ENCODE measurements around the gene TNIK. TPM values are rescaled to one million over a fixed set of nuclear protein-coding genes. Genes with fewer than 3 reads are reported as not detected.

TNIK gene
- total RNA-seq, 3 donors from 2014 or later: 7.4 to 17.6 (median 10.2) TPM

- DNase-seq (ENCODE audit: low spot score in 2 of 2): no peak
- H3K27ac ChIP-seq: no peak overlapping the region
- H3K9me3 ChIP-seq: no peaks in the 10 kb centered on the region
- TF ChIP-seq POLR2AphosphoS5 (IDR thresholded peaks at IDR 0.05): no peak
- no peak for TF ChIP-seq CTCF (IDR thresholded peaks at IDR 0.05)
- TF ChIP-seq POLR2A (IDR thresholded peaks at IDR 0.05): no peak
- intact Hi-C loops (cut with DNase I; ENCODE audit: low total_unique reads): no loop called here
- no peaks in the 10 kb centered on the region for H3K36me3 ChIP-seq
- H3K4me1 ChIP-seq: no peaks in the 10 kb centered on the region
- no peaks in the 10 kb centered on the region for H3K27me3 ChIP-seq
- no peak overlapping the region for H3K4me3 ChIP-seq
Observed at GRCh38 chr3:171038342-171038741, 421.9 kb downstream of the TNIK start.

GRCh38 chr3:171028779-171029232 is 431.4 kb downstream of the TNIK start:
- H3K27me3 ChIP-seq: no peaks in the 10 kb centered on the region
- H3K4me1 ChIP-seq: no peaks in the 10 kb centered on the region
- DNase-seq (ENCODE audit: low spot score in 2 of 2): no peak
- no peaks in the 10 kb centered on the region for H3K36me3 ChIP-seq
- H3K4me3 ChIP-seq: peak overlapping the region; percentile 25 to 59 (median 40)
- H3K9me3 ChIP-seq: no peaks in the 10 kb centered on the region
- intact Hi-C loops (cut with DNase I; ENCODE audit: low total_unique reads): no loop called here
- no peak for TF ChIP-seq POLR2AphosphoS5 (IDR thresholded peaks at IDR 0.05)
- TF ChIP-seq POLR2A (IDR thresholded peaks at IDR 0.05): no peak
- TF ChIP-seq CTCF (IDR thresholded peaks at IDR 0.05): no peak
- H3K27ac ChIP-seq: no peak overlapping the region

GRCh38 chr3:171028025-171028778 is 432.0 kb downstream of the TNIK start:
- Histone ChIP-seq H3K27me3 (no peaks in the 10 kb centered on the region), H3K9me3 (no peaks in the 10 kb centered on the region), H3K36me3 (no peaks in the 10 kb centered on the region), H3K4me3 (peak overlapping the region; percentile 25 to 59 (median 40)), H3K4me1 (no peaks in the 10 kb centered on the region), H3K27ac (no peak overlapping the region)
- intact Hi-C loops (cut with DNase I; ENCODE audit: low total_unique reads): no loop called here
- no peak for DNase-seq (ENCODE audit: low spot score in 2 of 2)
- TF ChIP-seq POLR2AphosphoS5 (IDR thresholded peaks at IDR 0.05) (no peak), CTCF (IDR thresholded peaks at IDR 0.05) (no peak), POLR2A (IDR thresholded peaks at IDR 0.05) (no peak)

GRCh38 chr3:171026597-171027293 is 433.5 kb downstream of the TNIK start, which contains the start of gene SLC2A2:
Gene SLC2A2, minus strand, starts transcription at chr3:171026720. Its CDS starts 50 bp downstream, at chr3:171026670.
- Histone ChIP-seq H3K4me3 (no peak within 1 kb of the TSS), H3K27ac (no peak within 1 kb of the TSS), H3K9me3 (no peaks in the 10 kb centered on the region), H3K36me3 (no peaks in the 10 kb centered on the region), H3K4me1 (no peaks in the 10 kb centered on the region), H3K27me3 (no peaks in the 10 kb centered on the region)
- intact Hi-C loops (cut with DNase I; ENCODE audit: low total_unique reads): no loop called here
- no peak for DNase-seq (ENCODE audit: low spot score in 2 of 2)
- no peak for TF ChIP-seq POLR2A (IDR thresholded peaks at IDR 0.05)

GRCh38 chr3:171023566-171023965 is 436.6 kb downstream of the TNIK start:
- DNase-seq (ENCODE audit: low spot score in 2 of 2): no peak
- intact Hi-C loops (cut with DNase I; ENCODE audit: low total_unique reads): no loop called here
- H3K9me3 ChIP-seq: no peaks in the 10 kb centered on the region
- H3K4me3 ChIP-seq: no peak overlapping the region
- no peaks in the 10 kb centered on the region for H3K4me1 ChIP-seq
- H3K27ac ChIP-seq: no peak overlapping the region
- no peaks in the 10 kb centered on the region for H3K36me3 ChIP-seq
- TF ChIP-seq POLR2A (IDR thresholded peaks at IDR 0.05) (no peak), CTCF (IDR thresholded peaks at IDR 0.05) (no peak), POLR2AphosphoS5 (IDR thresholded peaks at IDR 0.05) (no peak)
- H3K27me3 ChIP-seq: no peaks in the 10 kb centered on the region

Data from breast epithelium (tissue), 4 donors.